DOHH2 (cell line): ENCODE measurements around the gene FABP3.

ENCODE experiments used
- H3F3A ChIP-seq: fragments of 200-600 bp; sonication (generic), shearing (Covaris generic); 2 replicates; pipeline ENCODE4 v1.6.0; 2016; ENCODE audit warnings: antibody characterized with exemption, mild to moderate bottlenecking; ENCODE audit not compliant: control insufficient read depth, insufficient read depth
- H3K27ac ChIP-seq: fragments of 200-600 bp; sonication (generic); 2 replicates; pipeline ENCODE4 v1.5.1; 2014; ENCODE audit warnings: low read depth, mild to moderate bottlenecking, low read length, moderate library complexity
- H3K27me3 ChIP-seq: fragments of 200-600 bp; sonication (generic); 2 replicates; pipeline ENCODE4 v1.6.1; 2014; ENCODE audit warnings: mild to moderate bottlenecking, low read length, mixed read lengths; ENCODE audit not compliant: control insufficient read depth
- H3K36me3 ChIP-seq: fragments of 200-600 bp; sonication (generic); 2 replicates; pipeline ENCODE4 v1.6.1; 2014; ENCODE audit warnings: mild to moderate bottlenecking, low read length, moderate library complexity, mixed read lengths; ENCODE audit not compliant: control insufficient read depth
- H3K4me1 ChIP-seq: fragments of 200-600 bp; sonication (generic); 2 replicates; pipeline ENCODE4 v1.6.1; 2014; ENCODE audit warnings: mild to moderate bottlenecking, low read length, mixed read lengths; ENCODE audit not compliant: control insufficient read depth
- H3K4me2 ChIP-seq: fragments of 200-600 bp; sonication (generic); 2 replicates; pipeline ENCODE4 v1.6.0; 2014; ENCODE audit warnings: mild to moderate bottlenecking, low read length, moderate library complexity
- H3K4me3 ChIP-seq: fragments of 200-600 bp; sonication (generic); 2 replicates; pipeline ENCODE4 v1.5.1; 2014; ENCODE audit warnings: mild to moderate bottlenecking, low read length, mixed read lengths
- H3K79me2 ChIP-seq: fragments of 200-600 bp; sonication (generic); 2 replicates; pipeline ENCODE4 v1.6.1; 2014; ENCODE audit warnings: mild to moderate bottlenecking, low read length, mixed read lengths; ENCODE audit not compliant: control insufficient read depth
- H3K9me2 ChIP-seq: fragments of 200-600 bp; sonication (generic); replicated peaks from 2 replicates; pipeline ENCODE4 v1.6.1; 2014; ENCODE audit warnings: mild to moderate bottlenecking, low read length, mixed read lengths; ENCODE audit not compliant: control insufficient read depth
- H3K9me3 ChIP-seq: fragments of 200-600 bp; sonication (generic); 2 replicates; pipeline ENCODE4 v1.6.1; 2014; ENCODE audit warnings: antibody characterized with exemption, low read length, mixed read lengths; ENCODE audit not compliant: control insufficient read depth, insufficient read depth
- H4K20me1 ChIP-seq: fragments of 200-600 bp; sonication (generic); 2 replicates; pipeline ENCODE4 v1.6.0; 2014; ENCODE audit warnings: low read depth, mild to moderate bottlenecking, antibody characterized with exemption, low read length, moderate library complexity; ENCODE audit not compliant: control insufficient read depth, insufficient read depth
- CTCF ChIP-seq: fragments of 200-600 bp; sonication (generic); IDR thresholded peaks from one replicate; pipeline ENCODE4 v1.5.1; 2014; ENCODE audit warnings: antibody characterized with exemption, mild to moderate bottlenecking, low read depth, low read length; ENCODE audit not compliant: poor library complexity, severe bottlenecking
- EZH2phosphoT487 ChIP-seq: fragments of 200-600 bp; sonication (generic); IDR thresholded peaks from 2 replicates; pipeline ENCODE4 v1.6.1; 2017; ENCODE audit warnings: borderline replicate concordance, mild to moderate bottlenecking, antibody characterized with exemption, low read length, moderate library complexity, mixed read lengths

FABP3 gene

DNA sequence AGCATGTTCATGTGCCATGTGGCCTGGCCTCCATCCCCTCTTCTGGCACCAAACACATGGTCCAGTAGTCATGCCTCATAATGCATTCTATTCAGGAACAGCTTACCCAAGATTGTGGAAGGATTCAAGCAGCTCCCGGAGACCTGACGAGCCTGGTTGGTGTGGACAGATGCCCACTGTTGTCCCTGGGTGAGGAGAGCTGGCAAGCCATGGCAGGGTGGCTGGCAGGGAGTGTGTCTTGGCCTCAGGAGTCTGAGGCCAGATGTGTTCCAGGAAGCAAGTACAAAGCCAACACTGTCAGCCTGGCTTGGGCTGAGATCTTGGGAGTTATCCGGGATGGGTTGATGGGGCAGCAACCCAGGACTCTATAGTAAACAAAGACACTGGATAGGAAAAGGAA, 7.3 kb upstream of the FABP3 start:
- no peaks in the 10 kb centered on the region for H3K9me3 ChIP-seq
- peaks cover 17% of the 10 kb centered on the region for H3K27me3 ChIP-seq
- no peaks in the 10 kb centered on the region for H3K9me2 ChIP-seq
- no peak overlapping the region for H3K4me2 ChIP-seq
- no peaks in the 10 kb centered on the region for H4K20me1 ChIP-seq
- H3F3A ChIP-seq = no peaks in the 10 kb centered on the region
- H3K27ac ChIP-seq = no peak overlapping the region
- H3K36me3 ChIP-seq = no peaks in the 10 kb centered on the region
- H3K4me1 ChIP-seq = no peaks in the 10 kb centered on the region
- no peaks in the 10 kb centered on the region for H3K79me2 ChIP-seq
- no peak for TF ChIP-seq CTCF
- TF ChIP-seq EZH2phosphoT487 = no peak
- no peak overlapping the region for H3K4me3 ChIP-seq

DNA sequence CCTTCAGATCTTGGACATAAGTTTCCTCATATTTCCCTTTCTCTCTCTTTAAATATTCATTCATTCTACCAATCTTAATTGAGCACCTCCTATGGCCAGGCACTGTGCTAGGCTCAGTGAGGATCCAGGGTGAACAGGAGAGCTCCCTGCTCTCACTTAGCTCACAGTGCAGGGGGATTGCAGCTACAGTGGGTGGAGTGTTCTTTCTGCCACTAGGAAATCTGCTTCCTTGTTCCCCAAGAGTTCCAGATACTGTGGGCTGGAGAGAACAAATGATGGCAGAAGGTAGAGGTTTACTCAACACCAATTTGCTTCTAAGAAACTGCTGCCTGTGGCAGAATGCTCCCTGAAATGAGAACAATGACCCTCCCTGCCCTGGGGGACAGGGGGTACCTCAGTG, 5.1 kb upstream of the FABP3 start:
- Histone ChIP-seq H3K9me2 (no peaks in the 10 kb centered on the region), H3K27me3 (peaks cover 19% of the 10 kb centered on the region), H3K36me3 (no peaks in the 10 kb centered on the region), H3K27ac (no peak overlapping the region), H3K4me3 (no peak overlapping the region), H3K4me2 (no peak overlapping the region), H4K20me1 (no peaks in the 10 kb centered on the region), H3K79me2 (no peaks in the 10 kb centered on the region), H3F3A (no peaks in the 10 kb centered on the region), H3K4me1 (peaks cover 3% of the 10 kb centered on the region; the same call in 1 of the 2 replicates), H3K9me3 (no peaks in the 10 kb centered on the region)
- TF ChIP-seq EZH2phosphoT487 (no peak), CTCF (no peak)

DNA sequence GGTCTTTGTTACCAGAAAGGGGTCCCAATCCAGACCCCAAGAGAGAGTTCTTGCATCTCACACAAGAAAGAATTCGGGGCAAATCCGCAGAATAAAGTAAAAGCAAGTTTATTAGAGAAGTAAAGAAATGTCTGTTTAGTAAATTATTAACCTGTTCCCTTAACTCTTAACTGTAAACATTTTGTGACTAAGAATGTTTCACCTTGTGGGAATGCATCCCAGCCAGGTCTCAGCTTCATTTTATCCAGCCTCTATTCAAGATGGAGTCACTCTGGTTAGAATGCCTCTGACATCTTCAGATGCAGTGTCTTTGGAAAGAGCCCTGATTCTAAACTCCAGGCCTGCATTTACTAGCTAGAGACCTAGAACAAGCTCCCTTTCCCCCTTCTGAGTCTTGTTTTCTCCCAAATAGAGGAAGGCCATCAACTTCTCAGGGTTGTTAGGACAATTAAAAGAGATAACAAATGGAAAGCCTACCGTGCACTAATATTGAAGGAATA, 4.5 kb upstream of the FABP3 start:
- Histone ChIP-seq H3K4me2 (no peak overlapping the region), H3K27ac (no peak overlapping the region), H4K20me1 (no peaks in the 10 kb centered on the region), H3K27me3 (peaks cover 19% of the 10 kb centered on the region), H3F3A (no peaks in the 10 kb centered on the region), H3K9me2 (no peaks in the 10 kb centered on the region), H3K36me3 (no peaks in the 10 kb centered on the region), H3K4me3 (no peak overlapping the region), H3K79me2 (no peaks in the 10 kb centered on the region), H3K4me1 (peaks cover 4% of the 10 kb centered on the region; the same call in 1 of the 2 replicates), H3K9me3 (no peaks in the 10 kb centered on the region)
- TF ChIP-seq CTCF (no peak), EZH2phosphoT487 (no peak)
